Measurements from ENCODE around the gene UTS2B.
"Not testable (repeated sequence)": the region's sequence is repeated elsewhere in the genome, so short reads cannot be mapped to it uniquely, and the experiment has no call there.

Gene UTS2B

GRCh38 chr3:191316876-191317603 is 13.3 kb downstream of the UTS2B start:
- no peak for DNase-seq

- DNase-seq, result no peak
Observed at GRCh38 chr3:191314109-191314728, 16.1 kb downstream of the UTS2B start.

- no peak for DNase-seq
Observed at GRCh38 chr3:191313296-191313695, 17.0 kb downstream of the UTS2B start.

- no peak for DNase-seq
Observed at GRCh38 chr3:191307341-191307740, 23.0 kb downstream of the UTS2B start.

GRCh38 chr3:191306428-191306827 is 23.9 kb downstream of the UTS2B start:
- DNase-seq, result no peak

GRCh38 chr3:191303596-191303995 is 26.7 kb downstream of the UTS2B start:
- DNase-seq, result no peak

- no peak for DNase-seq
Observed at GRCh38 chr3:191302451-191302850, 27.9 kb downstream of the UTS2B start.

GRCh38 chr3:191301782-191302411 is 28.4 kb downstream of the UTS2B start:
- DNase-seq, result no peak

GRCh38 chr3:191301017-191301416 is 29.3 kb downstream of the UTS2B start:
- no peak for DNase-seq

GRCh38 chr3:191300422-191300821 is 29.9 kb downstream of the UTS2B start:
- DNase-seq, result no peak

- no peak for DNase-seq
Observed at GRCh38 chr3:191298846-191299245, 31.5 kb downstream of the UTS2B start.

GRCh38 chr3:191296041-191296541 is 34.2 kb downstream of the UTS2B start:
- DNase-seq, result peak; percentile 69

- no peak for DNase-seq
Observed at GRCh38 chr3:191294291-191294690, 36.0 kb downstream of the UTS2B start.

- no peak for DNase-seq
Observed at GRCh38 chr3:191292243-191293015, 37.9 kb downstream of the UTS2B start.

GRCh38 chr3:191290311-191291025 is 39.9 kb downstream of the UTS2B start:
- DNase-seq, result no peak

- DNase-seq, result no peak
Observed at GRCh38 chr3:191283400-191283799, 46.9 kb downstream of the UTS2B start.

- no peak for DNase-seq
Observed at GRCh38 chr3:191282251-191283185, 47.8 kb downstream of the UTS2B start.

- no peak for DNase-seq
Observed at GRCh38 chr3:191280882-191281281, 49.4 kb downstream of the UTS2B start.

GRCh38 chr3:191280111-191280510 is 50.2 kb downstream of the UTS2B start:
- no peak for DNase-seq

- DNase-seq, result no peak
Observed at GRCh38 chr3:191275751-191276150, 54.6 kb downstream of the UTS2B start.

- DNase-seq, result not testable (repeated sequence)
Observed at GRCh38 chr3:191275244-191275643, 55.1 kb downstream of the UTS2B start.

Data from DMS153 (cell line).